OCI-LY7 (cell line): ENCODE data around the gene PRR20C. TPM values are rescaled to one million over a fixed set of nuclear protein-coding genes. Genes with fewer than 3 reads are reported as not detected.
"Not testable (repeated sequence)": the region's sequence is repeated elsewhere in the genome, so short reads cannot be mapped to it uniquely, and the experiment has no call there.

Experiments
- BruUV-seq: library from RNA; stranded (reverse); fragments of 400-500 nt; replicated peaks from 2 replicates; lab custom pipeline; 2021; lab: Mats Ljungman, UMichigan
- CTCF ChIA-PET: fragments of 300-600 bp; sonication (Branson Sonifier 250); formaldehyde crosslinking; loops from one replicate; lab custom pipeline; 2022; ENCODE audit warnings: antibody characterized with exemption; ENCODE audit not compliant: unreplicated experiment; lab: Charles Lee
- POLR2A ChIA-PET: fragments of 300-600 bp; sonication (Branson Sonifier 250); formaldehyde crosslinking; loops from one replicate; lab custom pipeline; 2022; ENCODE audit warnings: antibody characterized with exemption; lab: Charles Lee
- DNase-seq: peaks from one replicate; pipeline ENCODE4 v3.0.0-alpha.2; 2015; ENCODE audit warnings: low spot score
- H2AFZ ChIP-seq: fragments of 200-600 bp; sonication (generic), shearing (Covaris generic); 2 replicates; pipeline ENCODE4 v1.6.1; 2014; ENCODE audit warnings: mild to moderate bottlenecking, antibody characterized with exemption, low read length, moderate library complexity
- H3K27ac ChIP-seq: fragments of 200-600 bp; sonication (generic); 2 replicates; pipeline ENCODE4 v1.5.1; 2014; ENCODE audit warnings: mixed run types, low read depth, mild to moderate bottlenecking, moderate library complexity, low read length, inconsistent platforms; ENCODE audit not compliant: poor library complexity, severe bottlenecking
- H3K36me3 ChIP-seq: fragments of 200-600 bp; sonication (generic); 2 replicates; pipeline ENCODE4 v1.6.1; 2014; ENCODE audit warnings: mild to moderate bottlenecking, antibody characterized with exemption, low read length, moderate library complexity, mixed read lengths; ENCODE audit not compliant: insufficient read depth
- H3K4me1 ChIP-seq: fragments of 200-600 bp; sonication (generic); 2 replicates; pipeline ENCODE4 v1.5.1; 2014; ENCODE audit warnings: mild to moderate bottlenecking, low read length; ENCODE audit not compliant: insufficient read depth, poor library complexity, severe bottlenecking
- H3K4me2 ChIP-seq: fragments of 200-600 bp; sonication (generic); 2 replicates; pipeline ENCODE4 v1.6.1; 2014; ENCODE audit warnings: mild to moderate bottlenecking, low read length
- H3K4me3 ChIP-seq: fragments of 200-600 bp; sonication (generic); 2 replicates; pipeline ENCODE4 v1.5.1; 2014; ENCODE audit warnings: mild to moderate bottlenecking, low read depth, low read length; ENCODE audit not compliant: poor library complexity, severe bottlenecking
- H3K79me2 ChIP-seq: fragments of 200-600 bp; sonication (generic); 2 replicates; pipeline ENCODE4 v1.6.1; 2016; ENCODE audit warnings: low read depth, mild to moderate bottlenecking, low read length, moderate library complexity, mixed read lengths; ENCODE audit not compliant: insufficient read depth
- H3K9me2 ChIP-seq: fragments of 200-600 bp; sonication (generic); 2 replicates; pipeline ENCODE4 v1.6.1; 2016; ENCODE audit warnings: mild to moderate bottlenecking, low read length, mixed read lengths; ENCODE audit not compliant: insufficient read depth
- H3K9me3 ChIP-seq: fragments of 200-600 bp; sonication (generic); 2 replicates; pipeline ENCODE4 v1.6.1; 2014; ENCODE audit warnings: mild to moderate bottlenecking, mixed run types, low read length, mixed read lengths
- H4K20me1 ChIP-seq: fragments of 200-600 bp; sonication (generic); 2 replicates; pipeline ENCODE4 v1.6.1; 2014; ENCODE audit warnings: mild to moderate bottlenecking, antibody characterized with exemption, low read length, moderate library complexity, mixed read lengths; ENCODE audit not compliant: insufficient read depth
- CTCF ChIP-seq: fragments of 200-600 bp; sonication (generic); conservative IDR thresholded peaks from 2 replicates; pipeline ENCODE4 v1.5.1; 2014; ENCODE audit warnings: mild to moderate bottlenecking, antibody characterized with exemption, low read length, moderate library complexity, mixed read lengths
- EZH2phosphoT487 ChIP-seq: fragments of 200-600 bp; sonication (generic); IDR thresholded peaks from 2 replicates; pipeline ENCODE4 v1.6.1; 2018; ENCODE audit warnings: low read depth, borderline replicate concordance, mild to moderate bottlenecking, mixed run types, antibody characterized with exemption, low read length, moderate library complexity, mixed read lengths
- intact Hi-C: fragments of 100-400 bp; cut with micrococcal nuclease; formaldehyde crosslinking; loops from one replicate; pipeline ENCODE4 v1.10.0; 2022; ENCODE audit not compliant: unreplicated experiment
- total RNA-seq, 2 experiments: library from RNA; depleted of rRNA in 1 of 2; stranded (reverse); fragments of >200 nt in 1 of 2; shearing (Covaris generic) in 1 of 2; gene quantifications; 2 replicates each; pipeline ENCODE4 v1.2.3, GENCODE V29; 2014 to 2022

The PRR20C gene
- total RNA-seq, 2 experiments from 2014 or later: not detected

DNA sequence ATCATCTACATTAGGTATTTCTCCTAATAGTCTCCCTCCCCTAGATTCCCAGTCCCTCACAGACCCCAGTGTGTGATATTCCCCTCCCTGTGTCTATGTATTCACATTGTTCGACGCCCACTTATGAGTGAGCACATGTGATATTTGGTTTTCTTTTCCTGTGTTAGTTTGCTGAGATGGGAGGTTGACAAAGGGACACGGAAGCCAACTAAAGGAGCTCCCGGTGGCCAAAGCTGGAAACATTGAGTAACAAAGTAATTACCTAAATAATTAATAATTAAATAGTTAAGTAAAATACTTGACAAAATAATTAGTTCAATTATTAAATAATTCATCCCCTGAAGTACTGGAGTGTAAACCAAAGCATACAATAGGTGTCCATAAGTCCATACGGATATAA is 14.9 kb upstream of the PRR20C start:
- H3K4me2 ChIP-seq: no peak overlapping the region
- ChIA-PET CTCF (no interaction called here), POLR2A (no interaction called here)
- no peak overlapping the region for H2AFZ ChIP-seq
- no peak overlapping the region for H3K4me3 ChIP-seq
- no peaks in the 10 kb centered on the region for H3K9me2 ChIP-seq
- no peaks in the 10 kb centered on the region for H3K9me3 ChIP-seq
- no peaks in the 10 kb centered on the region for H4K20me1 ChIP-seq
- TF ChIP-seq CTCF: no peak
- TF ChIP-seq EZH2phosphoT487: no peak
- no peak for DNase-seq
- intact Hi-C loops: no loop called here
- no peaks in the 10 kb centered on the region for H3K79me2 ChIP-seq
- no peak overlapping the region for H3K27ac ChIP-seq
- H3K36me3 ChIP-seq: no peaks in the 10 kb centered on the region
- H3K4me1 ChIP-seq: no peaks in the 10 kb centered on the region
- BruUV-seq: no TSS peak

DNA sequence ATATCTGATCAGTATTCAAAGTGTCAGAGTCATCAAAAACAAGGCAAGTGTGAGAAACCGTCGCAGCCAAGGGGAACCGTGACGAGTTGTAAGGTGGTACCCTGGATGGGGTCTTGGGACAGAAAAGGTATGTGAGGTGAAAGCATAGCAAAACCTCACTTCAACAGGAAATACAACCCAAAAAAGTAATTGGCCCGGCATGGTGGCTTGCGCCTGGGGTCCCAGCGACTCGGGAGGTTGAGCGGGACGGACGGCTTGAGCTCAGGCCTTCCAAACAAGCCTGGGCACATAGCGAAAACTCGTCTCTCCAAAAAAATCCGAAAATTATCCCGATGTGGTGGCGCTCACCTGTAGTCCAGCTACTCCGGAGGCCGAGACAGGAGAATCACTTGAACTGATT is 14.1 kb upstream of the PRR20C start:
- H3K36me3 ChIP-seq, H3K27ac ChIP-seq, CTCF ChIA-PET, DNase-seq, H3K9me2 ChIP-seq, H3K4me1 ChIP-seq, H3K4me3 ChIP-seq, H2AFZ ChIP-seq, H4K20me1 ChIP-seq, BruUV-seq, H3K4me2 ChIP-seq, H3K9me3 ChIP-seq, intact Hi-C loops, H3K79me2 ChIP-seq, POLR2A ChIA-PET: not testable (repeated sequence)

GRCh38 chr13:57140235-57140968 is 13.5 kb upstream of the PRR20C start, which contains the start of gene PRR20A:
TSS of gene PRR20A (plus strand) at chr13:57140918. CDS start at chr13:57141305, 387 bp downstream.
- H3K79me2 ChIP-seq, H3K27ac ChIP-seq, BruUV-seq, H3K4me2 ChIP-seq, H3K9me3 ChIP-seq, DNase-seq, intact Hi-C loops, H3K36me3 ChIP-seq, POLR2A ChIA-PET, CTCF ChIA-PET, H3K9me2 ChIP-seq, H2AFZ ChIP-seq, H3K4me1 ChIP-seq, H3K4me3 ChIP-seq, H4K20me1 ChIP-seq: not testable (repeated sequence)

GRCh38 chr13:57147188-57147587 is 6.7 kb upstream of the PRR20C start, which contains the start of gene PRR20B:
TSS of gene PRR20B (plus strand) at chr13:57147488. CDS start at chr13:57147875, 387 bp downstream.
- intact Hi-C loops, DNase-seq, POLR2A ChIA-PET, H3K36me3 ChIP-seq, CTCF ChIA-PET, H2AFZ ChIP-seq, H3K27ac ChIP-seq, H3K9me2 ChIP-seq, H3K9me3 ChIP-seq, H3K4me1 ChIP-seq, H4K20me1 ChIP-seq, H3K4me3 ChIP-seq, H3K4me2 ChIP-seq, BruUV-seq, H3K79me2 ChIP-seq: not testable (repeated sequence)

- POLR2A ChIA-PET, DNase-seq, H3K4me1 ChIP-seq, H3K4me2 ChIP-seq, H3K79me2 ChIP-seq, H2AFZ ChIP-seq, H3K9me3 ChIP-seq, H3K36me3 ChIP-seq, CTCF ChIA-PET, H3K9me2 ChIP-seq, H3K27ac ChIP-seq, intact Hi-C loops, BruUV-seq, H3K4me3 ChIP-seq, H4K20me1 ChIP-seq: not testable (repeated sequence)
Observed at GRCh38 chr13:57148106-57148505, 5.8 kb upstream of the PRR20C start.
